Right lobe of liver (tissue), 5 donors: Measurements from ENCODE around the gene ITGB3BP. TPM values are rescaled to one million over a fixed set of nuclear protein-coding genes. Genes with fewer than 3 reads are reported as not detected.

Experiments
- small RNA-seq, 2 experiments: library from RNA; depleted of rRNA; stranded (forward); fragments of <200 nt; gene quantifications; one replicate each; pipeline ENCODE3, GENCODE V24; 2016
- total RNA-seq, 6 experiments: library from RNA; depleted of rRNA in 2 of 6; stranded (reverse); fragments of >200 nt in 2 of 6; fragmentation: NEBNext Ultra II Directional in 3 of 6; extraction: Animal tissue kit (Norgen Biotek cat#: 25700) in 3 of 6; gene quantifications; one replicate each; pipeline versions ENCODE4 v1.1.0 to v1.2.4, GENCODE V29; 2016 to 2023
- donor health status: DM: no; HTN: no; CAD: no.
- donor health status: DM: no; HTN: no; CAD: no.
- donor health status: DM: no; HTN: yes; CAD: no.
- donor health status: DM: no; HTN: yes; CAD: no.

Gene ITGB3BP
- total RNA-seq, 6 experiments from 2014 or later: 4.3 to 10.7 (median 7.0) TPM

Small RNA genes lying within 50 kb of the gene (small RNA-seq; reads per million reads assigned to genes)
- gene RF02105 (0 reads per million in 2 experiments), gene RF02106 (0 reads per million in 2 experiments), gene RF02107 (0 reads per million in 2 experiments), gene RF02108 (0 reads per million in 2 experiments), gene RF02109 (0 reads per million in 2 experiments), gene RF02110 (0 reads per million in 2 experiments), gene RN7SL488P (0 reads per million in 2 experiments), gene RNU7-123P (0 reads per million in 2 experiments)

Other genes starting within 250 kb of the ITGB3BP start
- gene FOXD3, start 200.7 kb downstream of the ITGB3BP start, total RNA-seq: under 1 TPM in 1 of 6 experiments, not detected in 5; 0.12 TPM
- 1 to 10 TPM; 5.5 to 7.7 (median 6.1) TPM for gene ALG6, start 155.6 kb downstream of the ITGB3BP start, total RNA-seq
- 1 to 10 TPM in 5 of 6 experiments, under 1 TPM in 1; 0.84 to 3.2 (median 2.3) TPM for gene EFCAB7, start 300 bp upstream of the ITGB3BP start, total RNA-seq
- gene PGM1, start 70.2 kb upstream of the ITGB3BP start, total RNA-seq: 100 to 1,000 TPM; 127 to 220 (median 157) TPM